ENCODE data around the gene SLC39A11. TPM values are rescaled to one million over a fixed set of nuclear protein-coding genes. Genes with fewer than 3 reads are reported as not detected.

The SLC39A11 gene
- polyA plus RNA-seq, 3 donors, result 16.6 to 27.9 (median 26.6) TPM

DNA sequence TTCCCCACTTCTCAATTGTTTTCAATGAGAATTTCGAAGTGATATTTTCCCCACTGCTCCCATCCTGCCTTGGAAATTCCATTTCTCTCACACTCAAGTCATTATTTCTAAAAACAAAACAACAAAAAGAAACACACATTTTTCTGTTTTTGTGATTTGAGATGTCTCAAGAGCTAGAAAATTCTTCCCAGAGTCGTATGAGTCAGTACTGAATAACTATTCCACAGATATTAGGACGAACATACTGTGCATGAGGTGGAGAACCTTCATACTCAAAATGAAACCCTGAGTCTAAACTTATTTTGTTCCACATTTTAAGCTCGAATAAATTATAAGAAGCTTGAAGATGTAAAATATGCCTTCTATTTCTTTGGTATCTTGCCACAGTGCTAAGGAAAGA, 204.6 kb downstream of the SLC39A11 start:
- intact Hi-C loops (cut with micrococcal nuclease), result no loop called here
- no peaks in the 10 kb centered on the region for H3K27me3 Mint-ChIP-seq (ENCODE audit: low read depth in 3 of 3)
- no peak overlapping the region for H3K27ac Mint-ChIP-seq

DNA sequence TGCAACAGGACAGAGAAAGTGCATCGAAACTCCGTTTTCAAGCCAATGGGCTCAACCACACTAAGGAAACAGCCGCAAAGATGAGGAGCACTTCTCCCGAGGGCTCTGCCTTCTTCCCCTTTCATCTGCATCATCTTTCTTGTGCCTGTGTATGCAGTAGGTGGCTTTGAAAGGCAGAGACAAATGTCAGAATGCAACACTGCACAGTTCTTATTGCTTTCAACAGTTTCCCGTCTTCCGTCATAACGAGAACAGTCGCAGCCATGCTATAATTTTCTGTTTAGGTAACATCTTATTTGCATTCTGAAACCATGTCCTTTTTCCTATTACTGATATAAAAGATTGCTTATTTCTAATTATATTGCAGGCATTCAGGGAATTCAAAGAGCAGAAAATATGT, 205.2 kb downstream of the SLC39A11 start:
- H3K27ac ChIP-seq (ENCODE audit: low read depth in 1 of 2, low read length in 2 of 2), result no peak overlapping the region
- no peak overlapping the region for H3K4me2 ChIP-seq (replicated peaks; ENCODE audit: extremely low read depth, low read length, poor library complexity, severe bottlenecking)
- no peaks in the 10 kb centered on the region for H3K4me1 ChIP-seq (ENCODE audit: control insufficient read depth in 1 of 2, insufficient read depth in 2 of 2, low read length in 2 of 2)
- Mint-ChIP-seq H3K4me3 (no peak overlapping the region), H3K36me3 (peaks cover 66 to 73% of the 10 kb centered on the region in 2 donors), H3K9me3 (peaks cover 0 to 6% (median 4%) of the 10 kb centered on the region in 7 donors), H3K27ac (no peak overlapping the region), H3K27me3 (ENCODE audit: low read depth in 3 of 3) (no peaks in the 10 kb centered on the region), H3K4me1 (no peaks in the 10 kb centered on the region)
- no peak overlapping the region for H2AFZ ChIP-seq (ENCODE audit: insufficient read depth, low read depth, low read length, poor library complexity, severe bottlenecking)
- H4K20me1 ChIP-seq (ENCODE audit: insufficient read depth, low read length), result no peaks in the 10 kb centered on the region
- DNase-seq, result no peak
- H3K36me3 ChIP-seq (replicated peaks in 1 of 2; ENCODE audit: control insufficient read depth in 1 of 2, insufficient read depth in 2 of 2, low read length in 2 of 2), result peaks cover 22 to 57% of the 10 kb centered on the region in 2 donors
- no peaks in the 10 kb centered on the region for H3K79me2 ChIP-seq (ENCODE audit: insufficient read depth, low read length)
- H3K27me3 ChIP-seq (ENCODE audit: control insufficient read depth in 2 of 2, insufficient read depth in 2 of 2, low read length in 2 of 2), result no peaks in the 10 kb centered on the region
- no peak overlapping the region for H3K4me3 ChIP-seq (replicated peaks in 1 of 3; ENCODE audit: low read depth in 2 of 3, low read length in 3 of 3)
- TF ChIP-seq CTCF (IDR thresholded peaks at IDR 0.05), result no peak
- H3K9ac ChIP-seq (ENCODE audit: insufficient read depth, low read length, poor library complexity, severe bottlenecking), result no peak overlapping the region
- no peaks in the 10 kb centered on the region for H3K9me3 ChIP-seq (replicated peaks in 1 of 2; ENCODE audit: control insufficient read depth in 1 of 2, insufficient read depth in 1 of 2, low read length in 2 of 2)
- WGBS (ENCODE audit: insufficient coverage), result 92% methylated on average over 2 of the region's 8 CpGs
- intact Hi-C loops (cut with micrococcal nuclease), result no loop called here

More for the DNA sequence above, 204.6 kb downstream of the SLC39A11 start:
- Mint-ChIP-seq H3K4me3 (no peak overlapping the region), H3K4me1 (no peaks in the 10 kb centered on the region), H3K36me3 (peaks cover 68 to 75% of the 10 kb centered on the region in 2 donors), H3K9me3 (peaks cover 0 to 5% (median 1%) of the 10 kb centered on the region in 7 donors)
- no peak for DNase-seq
- Histone ChIP-seq H3K4me3 (replicated peaks in 1 of 3; ENCODE audit: low read depth in 2 of 3, low read length in 3 of 3) (no peak overlapping the region), H3K9me3 (replicated peaks in 1 of 2; ENCODE audit: control insufficient read depth in 1 of 2, insufficient read depth in 1 of 2, low read length in 2 of 2) (no peaks in the 10 kb centered on the region), H3K27me3 (ENCODE audit: control insufficient read depth in 2 of 2, insufficient read depth in 2 of 2, low read length in 2 of 2) (no peaks in the 10 kb centered on the region), H3K9ac (ENCODE audit: insufficient read depth, low read length, poor library complexity, severe bottlenecking) (no peak overlapping the region), H3K27ac (ENCODE audit: low read depth in 1 of 2, low read length in 2 of 2) (no peak overlapping the region), H3K4me1 (ENCODE audit: control insufficient read depth in 1 of 2, insufficient read depth in 2 of 2, low read length in 2 of 2) (no peaks in the 10 kb centered on the region), H4K20me1 (ENCODE audit: insufficient read depth, low read length) (no peaks in the 10 kb centered on the region), H3K4me2 (replicated peaks; ENCODE audit: extremely low read depth, low read length, poor library complexity, severe bottlenecking) (no peak overlapping the region), H2AFZ (ENCODE audit: insufficient read depth, low read depth, low read length, poor library complexity, severe bottlenecking) (no peak overlapping the region), H3K36me3 (replicated peaks in 1 of 2; ENCODE audit: control insufficient read depth in 1 of 2, insufficient read depth in 2 of 2, low read length in 2 of 2) (peaks cover 21 to 53% of the 10 kb centered on the region in 2 donors), H3K79me2 (ENCODE audit: insufficient read depth, low read length) (no peaks in the 10 kb centered on the region)
- TF ChIP-seq CTCF (IDR thresholded peaks at IDR 0.05), result no peak
- WGBS (ENCODE audit: insufficient coverage), result no CpG with 5 or more reads among the region's 4 CpGs
